ENCODE measurements around the gene PMPCB.
A peak's percentile ranks its signal among the peaks of the same experiment; 100 is the strongest.
"Not testable (repeated sequence)": the region's sequence is repeated elsewhere in the genome, so short reads cannot be mapped to it uniquely, and the experiment has no call there.

The PMPCB gene, protein sequence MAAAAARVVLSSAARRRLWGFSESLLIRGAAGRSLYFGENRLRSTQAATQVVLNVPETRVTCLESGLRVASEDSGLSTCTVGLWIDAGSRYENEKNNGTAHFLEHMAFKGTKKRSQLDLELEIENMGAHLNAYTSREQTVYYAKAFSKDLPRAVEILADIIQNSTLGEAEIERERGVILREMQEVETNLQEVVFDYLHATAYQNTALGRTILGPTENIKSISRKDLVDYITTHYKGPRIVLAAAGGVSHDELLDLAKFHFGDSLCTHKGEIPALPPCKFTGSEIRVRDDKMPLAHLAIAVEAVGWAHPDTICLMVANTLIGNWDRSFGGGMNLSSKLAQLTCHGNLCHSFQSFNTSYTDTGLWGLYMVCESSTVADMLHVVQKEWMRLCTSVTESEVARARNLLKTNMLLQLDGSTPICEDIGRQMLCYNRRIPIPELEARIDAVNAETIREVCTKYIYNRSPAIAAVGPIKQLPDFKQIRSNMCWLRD

DNA sequence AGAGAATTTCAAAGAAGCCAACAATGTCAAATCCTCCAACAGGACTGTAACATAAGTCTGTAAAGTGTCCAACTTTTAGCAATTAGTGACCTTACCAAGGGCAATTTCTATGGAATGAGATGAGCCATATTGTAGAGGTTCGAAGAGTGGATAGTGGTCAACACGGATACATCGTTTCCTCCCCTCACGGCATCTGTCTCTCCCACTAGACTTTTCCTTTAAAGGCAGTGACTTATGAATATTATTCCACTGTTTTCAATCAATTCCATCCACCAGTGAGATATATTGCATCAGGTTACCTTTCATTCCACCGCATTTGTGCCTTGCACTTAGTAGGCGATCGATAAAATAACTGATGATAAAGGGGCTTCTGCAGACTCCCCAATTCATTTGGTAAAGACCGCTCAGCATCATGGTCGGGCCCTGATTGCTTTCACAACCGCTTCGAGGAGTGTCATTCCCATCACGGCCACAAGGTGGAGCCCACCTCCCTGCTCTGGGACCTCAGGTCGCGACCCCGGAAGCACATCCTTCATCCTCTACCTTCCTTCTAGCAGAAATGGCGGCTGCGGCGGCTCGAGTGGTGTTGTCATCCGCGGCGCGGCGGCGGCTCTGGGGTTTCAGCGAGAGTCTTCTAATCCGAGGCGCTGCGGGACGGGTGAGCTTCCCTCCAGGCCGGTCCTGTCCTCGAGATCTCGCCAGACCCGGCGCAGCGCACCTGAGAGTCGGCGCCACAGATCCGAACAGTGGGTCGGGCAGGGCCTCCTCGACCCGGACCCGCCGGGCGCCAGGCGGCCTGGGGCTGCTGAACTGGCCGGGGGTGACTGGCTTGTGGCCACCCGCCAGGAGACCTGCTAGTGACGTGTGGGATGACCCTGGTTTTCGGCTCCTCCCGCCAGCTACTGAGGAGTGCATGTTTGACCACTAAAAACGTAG lies at the start of gene PMPCB:
PMPCB (plus strand) TSS at position 535 of the 936 bp plus-strand sequence; CDS start at position 560, 25 bp downstream.
- peak; percentile 93 for DNase-seq

DNA sequence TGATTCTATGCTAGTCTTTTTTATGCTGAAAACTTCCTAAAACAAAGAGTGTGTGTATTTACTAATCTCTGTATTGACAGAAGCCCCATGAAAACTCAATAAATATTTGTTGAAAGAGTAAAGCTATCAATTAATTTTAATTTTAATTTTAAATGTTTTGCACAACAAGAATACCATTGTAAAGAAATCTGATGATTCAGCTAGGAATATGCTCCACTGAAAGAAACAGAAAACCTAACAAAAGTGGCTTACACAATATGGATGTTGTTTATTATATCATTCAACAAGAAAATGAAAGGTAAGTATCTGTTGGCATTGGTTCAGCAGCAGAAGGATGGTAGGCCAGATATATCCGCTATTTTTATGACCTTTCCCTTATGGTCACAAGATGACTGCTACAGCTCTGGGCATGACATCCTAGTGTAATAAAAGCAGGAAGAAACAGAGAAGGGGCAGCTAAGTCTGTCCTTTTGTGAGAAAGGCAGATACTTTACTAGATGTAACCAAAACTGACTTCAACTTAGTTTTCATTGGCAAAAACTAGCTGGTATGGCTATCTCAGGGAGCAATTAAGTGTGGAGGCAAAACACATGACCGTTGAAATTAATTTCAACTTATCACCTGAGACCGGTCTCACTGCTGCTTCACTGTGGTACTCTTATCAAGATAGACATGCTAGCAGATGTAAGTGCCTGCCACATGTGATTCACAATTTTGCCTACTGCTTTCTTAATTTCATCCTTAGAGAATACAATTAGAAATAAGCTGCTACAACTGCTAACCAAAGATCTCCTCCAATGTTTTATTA lies 43.3 kb upstream of the PMPCB start:
- not testable (repeated sequence) for DNase-seq

DNA sequence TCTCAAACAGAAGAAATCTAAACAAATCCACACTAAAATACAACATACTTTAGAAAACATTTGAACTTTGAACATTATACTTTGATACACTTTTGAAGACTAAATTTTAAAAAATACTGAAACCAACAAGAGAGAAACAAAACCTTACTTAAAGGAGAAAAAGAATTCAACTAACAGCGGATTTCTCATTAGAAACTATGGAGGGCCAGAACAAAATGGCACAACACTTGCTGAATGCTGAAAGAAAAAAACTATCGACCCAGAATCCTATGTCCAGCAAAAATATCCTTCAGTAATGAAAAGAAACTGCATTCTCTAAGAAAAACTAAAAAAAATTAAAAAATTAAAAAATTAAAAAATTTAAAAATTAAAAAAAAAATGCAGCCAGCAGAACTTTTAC lies 33.2 kb upstream of the PMPCB start:
- not testable (repeated sequence) for DNase-seq

DNA sequence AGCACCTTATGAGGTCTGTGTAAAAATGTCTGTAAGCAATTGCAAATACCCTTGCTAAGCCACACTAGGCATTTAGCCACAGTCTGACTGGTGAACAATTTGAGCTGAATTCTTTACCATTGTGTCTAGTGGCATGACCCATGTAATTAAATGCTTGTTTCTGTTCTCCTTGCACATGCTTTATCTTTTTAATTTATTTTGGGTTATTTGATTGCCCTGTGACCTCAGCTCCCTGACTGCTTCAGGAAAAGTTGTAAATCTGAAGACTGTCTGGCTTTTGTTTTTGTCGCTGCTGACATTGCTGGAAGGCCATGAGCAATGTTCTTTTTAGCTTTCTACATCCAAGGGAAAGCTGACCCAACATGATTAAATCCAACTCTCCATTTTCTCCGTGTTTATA lies 31.0 kb upstream of the PMPCB start:
- not testable (repeated sequence) for DNase-seq

DNA sequence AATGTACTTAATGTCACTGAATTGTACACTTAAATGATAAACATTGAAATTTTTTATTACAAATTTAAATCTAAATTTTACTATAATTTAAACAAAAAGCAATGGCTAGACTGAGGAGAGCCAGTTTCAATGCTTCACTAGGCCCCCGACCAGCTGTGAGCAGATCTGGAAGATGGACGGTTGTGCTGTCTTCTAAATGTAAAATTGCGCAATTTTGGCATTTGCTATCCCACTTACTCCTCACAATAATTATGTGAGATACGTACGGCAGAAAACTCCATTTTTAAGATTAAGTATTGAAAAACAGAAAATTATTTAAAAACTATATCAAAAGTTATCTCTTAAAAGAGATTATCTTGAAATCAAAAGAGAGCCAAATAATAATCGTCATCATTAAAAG lies 23.9 kb upstream of the PMPCB start:
- DNase-seq, result not testable (repeated sequence)

DNA sequence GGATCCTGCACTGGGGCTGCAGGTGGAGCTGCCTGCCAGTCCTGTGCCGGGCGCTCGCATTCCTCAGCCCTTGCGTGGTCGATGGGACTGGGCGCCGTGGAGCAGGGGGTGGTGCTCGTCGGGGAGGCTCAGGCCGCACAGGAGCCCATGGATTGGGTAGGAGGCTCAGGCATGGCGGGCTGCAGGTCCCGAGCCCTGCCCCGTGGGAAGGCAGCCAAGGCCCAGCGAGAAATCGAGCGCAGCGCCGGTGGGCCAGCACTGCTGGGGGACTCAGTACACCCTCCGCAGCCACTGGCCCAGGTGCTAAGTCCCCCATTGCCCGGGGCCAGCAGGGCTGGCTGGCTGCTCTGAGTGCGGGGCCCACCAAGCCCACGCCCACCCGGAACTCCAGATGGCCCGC lies 22.4 kb upstream of the PMPCB start:
- DNase-seq, result not testable (repeated sequence)

DNA sequence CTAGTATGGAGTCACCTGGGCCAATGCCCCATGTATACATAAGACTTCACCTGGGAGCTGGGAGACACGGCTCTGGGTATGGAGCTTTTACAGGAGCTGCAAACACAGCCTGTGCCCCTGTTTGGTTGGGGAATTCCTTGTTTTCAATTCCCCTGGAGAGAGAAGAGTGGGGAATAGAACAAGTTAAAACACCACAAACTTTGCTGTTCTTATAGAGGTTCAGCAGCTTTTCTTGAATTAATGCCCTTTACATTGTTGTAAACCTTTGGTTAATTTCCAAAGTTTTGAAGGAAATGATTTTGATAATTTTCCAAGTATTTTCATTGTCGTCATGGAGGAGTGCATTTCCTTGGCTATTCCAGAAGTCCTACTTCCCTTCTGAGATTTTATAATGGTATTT lies 19.0 kb upstream of the PMPCB start:
- DNase-seq, result not testable (repeated sequence)

DNA sequence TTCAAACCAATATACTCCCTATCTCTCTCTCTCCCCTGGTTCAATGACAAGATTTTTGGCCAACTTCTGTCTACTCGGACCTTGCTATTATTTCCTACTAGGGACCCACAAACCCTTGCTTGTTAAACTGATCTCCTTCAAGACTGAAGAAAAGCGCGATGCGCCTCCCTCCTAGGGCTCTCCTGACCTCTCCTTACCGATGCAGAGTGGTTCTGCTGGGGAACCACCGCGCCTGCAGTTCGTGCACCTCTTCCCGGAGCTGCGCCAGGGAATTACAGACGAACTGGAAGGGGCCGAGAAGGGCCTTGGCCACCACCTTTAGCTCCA lies 17.6 kb upstream of the PMPCB start:
- not testable (repeated sequence) for DNase-seq

DNA sequence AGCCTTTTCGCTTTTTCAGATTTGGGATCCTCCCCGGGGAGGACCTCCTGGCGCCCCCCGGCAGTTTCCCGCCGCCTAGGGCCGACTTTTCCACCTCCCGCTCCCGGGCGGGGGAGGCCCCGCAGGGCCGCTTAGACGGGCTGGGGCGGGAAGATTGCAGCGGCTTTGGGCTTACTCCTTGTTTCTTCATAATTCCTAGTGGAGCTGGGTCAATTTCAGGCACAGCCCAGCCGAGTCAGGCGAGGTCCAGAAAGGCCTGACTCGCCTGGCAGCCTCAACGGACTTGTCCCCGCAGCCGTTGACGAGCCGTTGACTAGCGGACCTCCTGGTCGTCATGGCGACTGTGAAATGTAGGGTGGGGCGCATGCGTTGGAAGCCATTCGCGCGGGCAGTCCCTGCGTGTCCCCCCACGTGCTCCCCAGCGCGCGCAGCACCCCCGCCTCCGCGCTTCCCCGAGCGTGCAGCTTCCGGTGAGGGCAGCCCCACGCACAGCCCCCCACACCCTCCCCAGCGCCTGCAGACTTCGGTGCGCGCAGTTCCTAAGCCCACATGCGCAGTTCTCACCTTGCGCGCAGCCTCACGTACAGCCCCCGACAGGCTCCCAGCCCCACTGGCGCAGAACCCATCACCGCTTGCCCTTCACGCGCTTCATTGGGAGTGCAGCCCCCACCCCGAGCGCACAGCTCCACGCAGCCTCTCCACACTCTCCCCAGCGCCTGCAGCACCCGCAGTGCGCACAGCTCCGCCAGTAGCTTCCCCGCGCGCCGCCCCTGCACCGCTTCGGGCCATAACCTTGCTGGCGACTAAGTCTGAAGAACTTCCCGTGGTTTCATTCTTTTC lies 17.1 kb upstream of the PMPCB start:
- DNase-seq, result peak; percentile 86

DNA sequence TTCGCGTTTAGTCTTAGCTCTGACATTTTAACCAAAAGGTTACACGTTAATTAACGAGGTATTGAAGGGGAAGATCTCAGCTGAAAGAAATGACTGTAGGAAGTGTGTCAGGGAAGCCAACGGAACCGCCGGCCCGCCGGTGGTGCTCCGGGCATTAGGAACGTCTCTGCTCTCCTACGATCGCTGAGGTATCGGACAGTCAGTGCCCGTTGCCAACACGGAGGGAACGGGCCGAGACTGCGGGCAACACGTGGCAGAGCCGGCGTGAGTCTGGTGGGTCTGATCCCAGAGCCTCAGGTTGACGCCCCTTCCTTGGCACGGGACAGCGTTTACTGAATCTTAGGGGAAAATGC lies 16.5 kb upstream of the PMPCB start:
- not testable (repeated sequence) for DNase-seq

DNA sequence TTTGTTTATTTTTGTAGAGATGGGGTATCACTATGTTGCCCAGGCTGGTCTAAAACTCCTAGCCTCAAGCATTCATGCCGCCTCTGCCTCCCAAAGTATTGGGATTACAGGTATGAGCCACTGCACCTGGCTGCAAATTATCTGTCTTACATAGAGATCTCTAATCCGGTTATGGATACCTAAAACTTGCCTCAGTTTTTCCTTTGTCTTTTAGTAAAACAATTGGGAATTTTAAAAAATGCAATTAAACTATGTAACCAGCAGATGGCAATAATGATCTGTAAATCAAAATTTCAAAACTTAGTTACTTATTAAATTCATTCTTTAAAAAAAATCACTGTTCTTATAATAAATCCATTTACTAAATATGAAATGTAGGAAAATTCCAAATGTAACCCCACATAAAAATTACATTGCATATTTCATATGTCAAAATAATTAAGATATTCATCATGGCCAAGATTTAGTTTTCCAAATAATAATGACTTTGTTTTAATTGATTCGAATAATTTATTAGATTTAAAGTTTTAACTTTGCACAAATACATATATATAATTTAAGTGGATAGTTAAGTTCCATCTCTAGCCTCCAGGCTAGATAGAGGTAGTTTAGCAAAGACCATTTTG lies 14.3 kb upstream of the PMPCB start:
- not testable (repeated sequence) for DNase-seq

DNA sequence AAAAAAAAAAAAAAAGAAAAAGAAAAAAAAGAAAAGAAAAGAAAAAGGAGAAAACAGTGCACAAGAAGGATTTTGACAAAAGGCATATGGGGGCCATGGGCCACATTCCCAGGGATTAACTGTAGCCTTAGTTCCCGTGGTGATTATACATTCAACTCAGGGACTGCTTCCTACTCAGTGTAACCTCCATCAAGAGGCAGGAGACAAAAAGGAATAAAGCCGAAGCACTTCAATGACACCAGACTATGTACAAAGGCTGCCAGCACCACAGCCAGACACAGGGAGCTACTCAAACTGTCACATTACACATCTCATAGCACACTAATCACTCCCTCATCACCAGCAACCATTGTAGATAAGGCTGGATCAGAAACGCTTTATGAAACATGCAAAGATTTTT lies 5.1 kb upstream of the PMPCB start:
- no peak for DNase-seq

DNA sequence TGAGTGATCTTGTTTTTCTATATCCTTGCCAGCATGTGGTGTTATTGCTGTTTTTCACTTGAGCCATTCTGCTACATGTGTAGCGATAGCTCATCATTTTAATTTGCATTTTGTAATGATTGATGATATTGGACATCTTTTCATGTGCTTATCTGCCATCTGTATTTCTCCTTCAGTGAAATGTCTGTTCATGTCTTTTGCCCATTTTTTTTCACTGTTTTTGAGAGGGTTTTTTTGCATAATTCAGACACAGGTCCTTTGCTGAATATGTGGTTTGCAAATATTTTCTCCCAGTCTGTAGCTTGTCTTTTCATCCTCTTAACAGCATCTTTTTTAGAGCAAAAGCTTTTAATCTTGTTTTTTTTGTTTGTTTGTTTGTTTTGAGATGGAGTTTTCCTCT lies 3.7 kb upstream of the PMPCB start:
- DNase-seq, result no peak

DNA sequence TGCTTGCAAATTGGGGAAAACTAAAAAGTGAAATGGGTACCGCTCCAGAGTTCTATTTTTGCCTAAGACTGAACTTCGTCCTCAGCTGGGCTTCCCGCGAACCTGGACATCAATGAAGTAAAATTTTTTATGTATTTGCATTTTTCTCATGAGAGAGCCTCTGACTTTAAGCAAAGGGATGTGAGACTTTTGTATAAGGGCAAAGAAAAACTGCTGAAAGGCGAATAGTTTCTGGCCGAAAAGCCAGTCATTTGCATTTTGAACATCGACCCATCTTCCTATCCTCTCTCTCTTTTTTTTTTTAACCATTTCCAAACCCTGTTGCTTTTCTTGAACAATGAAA lies 573 bp downstream of the PMPCB start:
- no peak for DNase-seq

DNA sequence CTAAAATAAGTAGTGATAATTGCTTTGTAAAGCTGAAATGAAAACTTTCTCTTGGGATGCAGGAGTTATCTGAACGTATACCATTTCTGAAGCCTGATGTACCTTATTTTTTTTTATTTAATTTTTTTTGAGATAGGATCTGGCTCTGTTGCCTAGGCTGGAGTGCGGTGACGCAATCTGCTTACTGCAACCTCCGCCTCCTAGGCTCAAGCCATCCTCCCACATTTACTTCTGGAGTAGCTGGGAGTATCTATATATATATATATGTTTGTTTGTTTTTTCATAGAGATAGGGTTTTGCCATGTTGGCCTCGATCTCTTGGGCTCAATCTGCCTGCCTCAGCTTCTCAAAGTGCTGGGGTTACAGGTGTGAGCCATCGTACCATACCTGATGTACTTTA lies 2.4 kb downstream of the PMPCB start:
- DNase-seq, result no peak

DNA sequence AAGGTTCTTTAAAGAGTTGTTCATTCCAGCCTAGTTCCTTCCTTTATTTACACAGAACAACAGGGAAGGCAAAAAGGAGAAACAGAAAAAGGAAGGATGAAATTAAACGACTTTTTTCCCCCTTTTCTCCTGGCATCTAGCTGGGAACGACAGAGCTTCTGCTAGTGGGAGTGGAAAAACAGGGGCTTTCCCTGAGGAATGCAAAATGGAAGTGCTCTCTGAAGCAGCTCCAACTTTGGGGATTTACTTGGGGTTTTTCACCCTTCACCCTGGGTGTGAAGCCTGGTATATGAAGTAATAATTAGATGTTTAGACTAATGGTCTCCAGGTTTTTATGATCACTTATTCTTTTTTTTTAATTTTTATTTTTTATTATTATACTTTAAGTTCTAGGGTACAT lies 4.2 kb downstream of the PMPCB start:
- no peak for DNase-seq

DNA sequence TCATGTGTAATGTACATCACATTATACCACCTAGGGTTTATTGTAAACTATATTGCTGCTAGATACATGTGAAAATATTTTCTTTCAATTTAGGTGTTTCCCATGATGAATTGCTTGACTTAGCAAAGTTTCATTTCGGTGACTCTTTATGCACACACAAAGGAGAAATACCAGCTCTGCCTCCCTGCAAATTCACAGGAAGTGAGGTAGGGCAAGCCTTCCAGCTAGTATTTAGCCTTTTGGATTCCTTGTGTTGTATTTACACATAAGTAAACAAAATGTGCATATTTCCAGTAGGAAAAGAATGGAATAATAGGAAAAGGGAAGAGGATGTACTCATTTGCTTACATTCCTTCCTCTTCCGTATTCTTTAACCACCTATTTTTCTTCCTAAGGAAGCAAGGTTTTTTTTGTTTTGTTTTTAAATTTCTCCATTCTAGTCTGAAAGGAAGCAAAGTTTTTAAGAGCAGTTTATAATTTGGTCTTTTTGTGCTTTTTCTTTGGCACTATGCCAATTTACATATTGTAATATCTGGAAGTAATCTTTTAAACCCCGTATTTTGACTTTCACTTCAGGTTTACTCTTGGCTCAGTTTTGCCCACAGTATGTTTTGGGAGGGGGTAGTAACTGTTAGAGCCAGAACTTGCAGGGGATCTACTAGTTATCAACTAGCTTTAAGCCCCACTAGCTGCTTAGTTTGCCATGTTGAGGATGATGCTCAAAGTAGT lies 10.4 kb downstream of the PMPCB start:
- DNase-seq, result no peak

DNA sequence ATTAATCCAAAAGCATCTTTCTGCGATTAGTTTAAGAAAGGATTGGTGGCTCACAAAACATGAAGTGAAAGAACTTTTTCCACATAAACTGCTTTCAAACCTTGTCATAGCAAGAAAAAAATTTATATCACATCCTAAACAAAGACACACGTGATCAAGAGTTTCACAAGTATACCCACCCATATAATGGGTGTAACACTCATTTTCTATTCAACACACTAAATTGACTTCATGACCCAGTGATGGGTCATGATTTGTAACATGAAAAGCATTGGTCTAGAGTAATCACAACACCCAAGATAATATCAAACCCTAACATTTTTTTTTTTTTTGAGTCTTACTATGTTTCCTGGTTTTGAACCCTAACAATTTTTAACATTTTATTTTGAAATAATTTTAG lies 17.6 kb downstream of the PMPCB start:
- no peak for DNase-seq

DNA sequence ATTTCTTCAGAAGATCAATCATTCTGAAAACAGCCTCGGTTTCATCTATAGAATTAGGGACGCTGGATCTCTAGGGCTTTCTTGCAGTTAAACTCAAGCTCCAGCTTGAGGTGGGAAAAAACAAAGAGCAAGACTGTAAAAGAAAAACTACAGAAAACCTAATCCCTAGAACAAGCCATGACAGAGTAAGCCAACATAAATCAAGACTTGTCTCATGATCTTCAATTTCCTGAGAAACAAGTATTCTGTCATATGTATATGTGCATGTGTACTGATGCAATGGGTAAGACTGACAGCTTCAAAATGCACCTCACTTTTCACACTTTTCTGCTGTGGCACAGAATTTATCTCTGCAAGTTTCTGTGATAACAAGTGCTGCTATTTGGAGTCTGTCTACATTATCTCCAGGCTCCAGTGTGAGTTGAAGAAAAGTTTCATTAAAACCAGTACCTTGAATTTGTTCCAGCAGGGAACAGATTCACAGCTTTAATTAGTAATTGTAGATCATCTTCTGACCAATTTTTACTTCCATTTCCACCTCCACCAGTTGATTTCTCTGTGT lies 19.2 kb downstream of the PMPCB start:
- no peak for DNase-seq

DNA sequence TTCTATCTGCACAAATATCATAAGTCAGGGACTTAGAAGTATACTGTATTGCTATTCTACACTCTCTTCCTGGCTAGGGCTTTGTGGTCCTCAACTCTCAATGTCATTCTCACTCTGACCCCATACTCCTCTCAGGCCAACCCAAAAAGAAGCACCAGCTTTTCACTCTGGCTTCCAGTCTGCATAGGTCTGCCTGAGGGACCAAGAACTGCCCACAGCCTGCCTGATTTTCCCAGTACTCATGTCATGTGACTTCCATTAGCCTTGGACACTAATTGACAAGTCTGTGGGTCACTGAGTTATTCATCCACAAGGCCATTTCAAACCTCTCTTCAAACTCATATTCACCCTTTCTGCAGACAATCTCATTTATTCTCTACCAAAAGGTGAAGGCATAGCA lies 19.8 kb downstream of the PMPCB start:
- no peak for DNase-seq

DNA sequence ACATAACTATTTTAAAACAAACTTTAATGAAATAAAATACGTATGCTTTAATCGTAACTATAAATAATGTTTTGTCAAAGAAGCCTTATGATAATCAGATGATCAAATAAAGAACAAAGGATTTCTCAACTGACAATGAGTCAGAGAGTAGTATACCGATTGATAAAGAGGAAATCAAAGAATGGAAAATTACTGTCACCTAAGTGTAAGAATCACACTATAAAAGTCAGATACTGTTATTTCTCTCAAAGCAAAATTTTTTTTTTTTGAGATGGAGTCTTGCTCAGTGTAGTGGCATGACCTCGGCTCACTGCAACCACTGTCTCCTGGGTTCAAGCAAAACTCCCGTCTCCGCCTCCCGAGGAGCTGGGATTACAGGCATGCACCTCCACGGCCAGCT lies 28.5 kb downstream of the PMPCB start:
- no peak for DNase-seq

Data from activated effector memory CD4-positive, alpha-beta T cell treated with Interleukin-2 at 50 U/mL for 16 hours (primary cell).